ENCODE results near the gene XPO6.
A peak's percentile ranks its signal among the peaks of the same experiment; 100 is the strongest.

The XPO6 gene

GRCh38 chr16:28183484-28183883 is 28.3 kb downstream of the XPO6 start:
- peak overlapping the region; percentile 34; the same call in 1 of the 2 replicates for H3K27ac ChIP-seq
- no peak for TF ChIP-seq CTCF (IDR thresholded peaks at IDR 0.05)

DNA sequence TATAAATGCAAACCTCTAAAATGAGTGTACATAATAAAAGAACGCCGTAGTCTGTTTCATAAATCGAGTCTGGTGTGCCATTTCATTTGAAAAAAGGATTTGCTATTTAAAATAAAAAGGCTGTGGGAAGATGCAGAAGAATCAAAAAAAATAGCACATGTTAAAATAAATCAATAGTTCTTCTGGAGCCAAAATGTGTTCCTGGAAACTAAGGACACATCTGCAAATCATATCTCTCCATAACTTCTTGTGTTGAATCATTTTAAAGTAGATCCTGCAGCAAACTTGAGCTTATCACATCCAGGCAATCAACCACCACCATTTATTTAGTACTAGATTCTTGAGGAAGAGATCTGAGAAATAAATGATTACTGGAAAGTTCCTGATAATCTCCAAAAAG is 29.0 kb downstream of the XPO6 start:
- TF ChIP-seq CTCF (IDR thresholded peaks at IDR 0.05), result no peak
- TF ChIP-seq ZFX (IDR thresholded peaks at IDR 0.05; ENCODE audit: borderline replicate concordance), result no peak
- peak overlapping the region; percentile 34; the same call in 1 of the 2 replicates for H3K27ac ChIP-seq

DNA sequence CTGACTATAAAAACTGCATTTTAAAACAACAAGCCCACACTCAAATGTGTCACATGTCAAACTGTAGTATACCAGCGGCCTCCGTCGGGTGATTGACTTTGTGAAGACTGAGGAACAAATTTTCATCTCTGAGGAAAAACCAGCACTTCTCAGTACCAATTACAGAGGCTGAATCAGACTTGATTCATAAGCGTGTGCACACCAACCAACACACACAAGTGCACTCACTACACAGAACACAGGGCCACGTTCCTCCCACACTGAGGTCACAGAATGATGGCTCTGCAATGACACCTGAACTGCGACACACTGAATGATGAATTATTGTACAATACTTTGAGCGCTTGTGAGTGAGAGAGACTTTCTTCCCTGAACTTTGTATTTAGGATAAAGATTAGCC is 29.6 kb downstream of the XPO6 start:
- no peak for TF ChIP-seq CTCF (IDR thresholded peaks at IDR 0.05)
- no peak for TF ChIP-seq ZFX (IDR thresholded peaks at IDR 0.05; ENCODE audit: borderline replicate concordance)
- H3K27ac ChIP-seq, result no peak overlapping the region

GRCh38 chr16:28181515-28181914 is 30.2 kb downstream of the XPO6 start:
- TF ChIP-seq CTCF (IDR thresholded peaks at IDR 0.05), result no peak
- no peak overlapping the region for H3K27ac ChIP-seq

DNA sequence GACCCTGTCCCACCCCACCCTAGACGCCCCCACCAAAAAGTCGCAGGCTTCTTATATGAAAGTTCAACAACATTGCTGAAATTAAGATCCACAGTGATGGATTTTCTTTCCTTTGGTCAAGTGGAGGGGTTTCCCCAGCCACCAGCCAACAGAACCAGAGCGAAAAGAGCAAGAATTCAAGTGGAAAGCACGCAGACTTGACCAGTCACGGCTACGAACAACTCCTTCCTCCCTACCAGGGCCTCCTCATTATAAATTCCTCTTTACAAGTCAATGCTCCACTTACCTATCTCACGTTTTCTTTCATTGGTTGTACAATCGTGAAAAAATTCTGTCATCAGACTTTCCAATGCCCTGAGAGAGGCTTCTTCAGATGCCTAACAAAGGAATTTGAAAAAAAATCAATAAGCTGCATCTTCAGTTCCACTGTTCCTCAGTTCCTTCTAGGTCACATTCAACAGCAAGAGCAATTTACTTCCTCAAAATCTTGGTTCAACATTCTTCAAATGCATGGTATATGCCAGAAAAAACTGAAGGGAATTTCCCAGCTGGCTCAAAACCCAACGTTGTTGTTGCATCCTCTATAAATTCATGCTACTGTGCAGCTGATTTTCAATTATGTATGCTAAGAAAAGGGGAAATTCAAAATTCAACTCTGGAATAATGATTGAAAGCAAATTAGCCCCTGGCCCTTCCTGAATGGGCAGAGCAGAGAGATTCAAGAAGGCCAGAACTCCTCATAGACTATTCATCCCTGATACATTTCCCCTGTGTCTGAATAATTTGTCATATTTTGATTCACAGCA is 30.9 kb downstream of the XPO6 start:
- no peak overlapping the region for H3K27ac ChIP-seq
- TF ChIP-seq ZFX (IDR thresholded peaks at IDR 0.05; ENCODE audit: borderline replicate concordance), result no peak
- no peak for TF ChIP-seq CTCF (IDR thresholded peaks at IDR 0.05)

DNA sequence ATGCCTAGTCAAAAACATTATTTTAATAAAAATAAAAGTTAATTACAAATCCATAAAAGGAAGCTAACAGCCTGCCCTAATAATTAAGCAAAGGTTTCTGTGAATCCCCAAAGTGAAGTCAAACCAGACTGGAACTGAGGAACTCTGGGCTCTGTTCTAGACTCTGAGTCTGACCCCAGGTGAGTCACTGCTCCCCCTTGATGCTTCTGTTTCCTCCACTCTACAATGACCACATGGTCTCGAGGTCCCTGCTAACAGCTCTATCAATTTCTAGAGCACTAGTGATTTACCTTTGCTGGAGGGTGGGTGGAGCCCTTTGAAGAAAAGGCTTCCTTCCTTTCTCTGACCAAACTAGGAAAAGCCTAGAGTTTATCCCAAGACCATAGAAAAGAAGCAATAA is 32.4 kb downstream of the XPO6 start:
- TF ChIP-seq ZFX (IDR thresholded peaks at IDR 0.05; ENCODE audit: borderline replicate concordance) (no peak), CTCF (IDR thresholded peaks at IDR 0.05) (no peak)
- H3K27ac ChIP-seq, result no peak overlapping the region

DNA sequence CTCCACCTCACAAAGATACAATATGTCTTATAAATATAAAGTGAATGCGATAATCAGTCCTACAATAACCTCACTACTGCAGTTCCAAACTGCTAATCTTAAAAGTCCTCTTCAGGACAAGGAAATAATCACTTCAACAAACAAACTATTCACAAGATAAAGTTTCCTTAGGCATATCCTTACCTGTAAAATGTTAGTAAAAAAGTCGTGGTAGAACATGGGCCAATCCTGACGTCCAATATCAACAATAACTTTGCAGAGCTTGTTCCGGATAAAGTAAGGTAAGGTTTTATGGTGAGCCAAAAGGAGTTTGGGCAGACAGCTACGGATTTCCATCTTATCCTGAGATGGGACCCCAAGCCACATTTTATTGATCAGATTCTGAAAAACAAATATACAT is 36.0 kb downstream of the XPO6 start:
- TF ChIP-seq ZFX (IDR thresholded peaks at IDR 0.05; ENCODE audit: borderline replicate concordance) (no peak), CTCF (IDR thresholded peaks at IDR 0.05) (no peak)
- peak overlapping the region; percentile 23; the same call in 1 of the 2 replicates for H3K27ac ChIP-seq

Measured in 22Rv1 (cell line).